CD4-positive, CD25-positive, alpha-beta regulatory T cell (primary cell): Measurements from ENCODE around the gene BHLHE40. TPM values are rescaled to one million over a fixed set of nuclear protein-coding genes. Genes with fewer than 3 reads are reported as not detected.

ENCODE experiments used
- ATAC-seq, 2 donors: fragments of 150-1000 bp; cut with Tn5 transposase; one replicate each; pipeline ENCODE4 v1.10.0; 2021; ENCODE audit warnings: low read depth in 2 of 2, moderate number of reproducible peaks in 2 of 2, moderate library complexity in 1 of 2
- DNase-seq, 3 donors: peaks; one replicate each; pipeline versions ENCODE4 v3.0.0 to v3.0.0-alpha.2; 2012 to 2022; ENCODE audit warnings: mixed read lengths in 1 of 3
- H3K27ac ChIP-seq: one replicate; pipeline ENCODE4 v1.7.0; 2013; ENCODE audit warnings: mild to moderate bottlenecking, low read length; ENCODE audit not compliant: insufficient read depth, poor library complexity, severe bottlenecking
- H3K27me3 ChIP-seq: one replicate; pipeline ENCODE4 v1.7.0; 2013; ENCODE audit warnings: low read length; ENCODE audit not compliant: control insufficient read depth, insufficient read depth
- H3K36me3 ChIP-seq: one replicate; pipeline ENCODE4 v1.7.0; 2013; ENCODE audit warnings: mild to moderate bottlenecking, low read length, moderate library complexity; ENCODE audit not compliant: control insufficient read depth, insufficient read depth
- H3K4me1 ChIP-seq: 2 replicates; pipeline ENCODE4 v1.7.0; 2013; ENCODE audit warnings: mild to moderate bottlenecking, low read length; ENCODE audit not compliant: insufficient read depth, control insufficient read depth, poor library complexity, severe bottlenecking
- H3K4me3 ChIP-seq: one replicate; pipeline ENCODE4 v1.7.0; 2013; ENCODE audit warnings: low read depth, mild to moderate bottlenecking, low read length, moderate library complexity
- H3K9me3 ChIP-seq, 2 experiments: 1 replicate in 1 of 2; 2 replicates in 1 of 2; pipeline ENCODE4 v1.7.0; 2013; ENCODE audit warnings: low read length in 2 of 2, mild to moderate bottlenecking in 1 of 2, moderate library complexity in 1 of 2; ENCODE audit not compliant: control insufficient read depth in 2 of 2
- H3K27ac Mint-ChIP-seq, 3 donors: one replicate each; pipeline ENCODE4 v1.8.0; 2020 to 2022; ENCODE audit warnings: mild to moderate bottlenecking in 3 of 3, mixed read lengths in 3 of 3, moderate library complexity in 2 of 3
- H3K27me3 Mint-ChIP-seq: one replicate; pipeline ENCODE4 v1.8.0; 2022; ENCODE audit warnings: mild to moderate bottlenecking, mixed read lengths
- H3K36me3 Mint-ChIP-seq: one replicate; pipeline ENCODE4 v1.8.0; 2020; ENCODE audit warnings: mixed read lengths
- H3K4me1 Mint-ChIP-seq, 4 donors: one replicate each; pipeline ENCODE4 v1.8.0; 2020 to 2022; ENCODE audit warnings: mixed read lengths in 4 of 4, mild to moderate bottlenecking in 1 of 4
- H3K4me3 Mint-ChIP-seq, 4 donors: one replicate each; pipeline ENCODE4 v1.8.0; 2020 to 2022; ENCODE audit warnings: mild to moderate bottlenecking in 4 of 4, mixed read lengths in 4 of 4, moderate library complexity in 3 of 4
- H3K9me3 Mint-ChIP-seq, 7 donors: one replicate each; pipeline ENCODE4 v1.8.0; 2020 to 2022; ENCODE audit warnings: mixed read lengths in 7 of 7, mild to moderate bottlenecking in 3 of 7, moderate library complexity in 2 of 7
- polyA plus RNA-seq, 4 donors: library from polyadenylated mRNA; unstranded; fragments of 300-500 nt; fragmentation: Illumina TruSeq; gene quantifications; one replicate each; pipeline ENCODE4 v1.2.3, GENCODE V29; 2021
- total RNA-seq: library from RNA; stranded (reverse); gene quantifications from one replicate; pipeline ENCODE4 v1.2.3, GENCODE V29; 2022

The BHLHE40 gene
- total and polyA plus RNA-seq, 5 donors from 2014 or later: 0.65 to 44.4 (median 0.75) TPM

DNA sequence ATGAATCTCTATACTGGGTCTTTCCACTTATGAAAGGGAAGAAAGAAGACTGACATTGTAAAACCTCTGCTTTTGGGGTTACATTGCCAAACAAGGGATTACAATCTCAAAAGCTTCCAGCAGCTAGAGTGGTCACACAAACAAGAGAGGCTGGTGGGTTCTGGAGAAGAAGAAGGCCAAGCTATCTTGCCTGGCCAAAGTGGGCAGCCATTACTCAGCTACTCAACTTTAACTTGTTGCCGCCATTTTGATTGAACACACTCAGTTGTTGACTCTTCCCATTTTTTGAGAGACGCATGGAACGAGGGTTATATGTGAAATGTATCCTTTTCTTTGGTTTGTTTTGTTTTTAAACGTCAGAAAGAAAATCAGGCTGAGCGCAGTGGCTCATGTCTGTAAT is 50.9 kb downstream of the BHLHE40 start:
- peaks cover 15% of the 10 kb centered on the region for H3K27me3 Mint-ChIP-seq
- no peak for ATAC-seq
- peak overlapping the region in 1 of 4 donors; percentile 23 for H3K4me3 Mint-ChIP-seq
- Histone ChIP-seq H3K4me3 (no peak overlapping the region), H3K27ac (no peak overlapping the region), H3K36me3 (no peaks in the 10 kb centered on the region), H3K9me3 (no peaks in the 10 kb centered on the region), H3K27me3 (no peaks in the 10 kb centered on the region), H3K4me1 (peaks cover 9% of the 10 kb centered on the region)
- no peaks in the 10 kb centered on the region for H3K36me3 Mint-ChIP-seq
- no peak for DNase-seq
- H3K27ac Mint-ChIP-seq: no peak overlapping the region
- peaks cover 0 to 13% (median 0%) of the 10 kb centered on the region in 4 donors for H3K4me1 Mint-ChIP-seq
- peaks cover 0 to 2% (median 0%) of the 10 kb centered on the region in 7 donors for H3K9me3 Mint-ChIP-seq

DNA sequence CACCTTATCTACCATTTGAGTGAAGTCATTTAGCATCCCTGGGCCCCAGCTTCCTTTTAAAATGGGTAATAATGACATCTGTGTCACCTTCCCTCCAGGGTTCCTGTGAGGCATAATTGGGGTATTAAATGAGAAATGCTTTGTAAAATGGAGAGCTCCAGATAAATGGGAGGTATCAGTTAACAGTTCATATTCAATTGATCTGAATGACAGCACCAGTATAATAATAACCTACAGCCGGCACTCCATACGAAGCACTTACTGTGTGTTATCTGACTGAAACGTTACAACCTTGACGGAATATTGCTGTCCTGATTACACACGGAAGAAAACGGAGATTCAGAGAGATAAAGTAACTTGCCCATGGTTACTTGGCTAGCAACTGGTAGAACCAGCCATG is 53.6 kb downstream of the BHLHE40 start:
- H3K27ac Mint-ChIP-seq: no peak overlapping the region
- ATAC-seq (no peak), DNase-seq (no peak)
- no peak overlapping the region for H3K27ac ChIP-seq
- H3K27me3 ChIP-seq: no peaks in the 10 kb centered on the region
- H3K36me3 Mint-ChIP-seq: no peaks in the 10 kb centered on the region
- H3K9me3 Mint-ChIP-seq: peaks cover 0 to 2% (median 0%) of the 10 kb centered on the region in 7 donors
- H3K4me1 Mint-ChIP-seq: peaks cover 0 to 2% (median 0%) of the 10 kb centered on the region in 4 donors
- H3K4me3 ChIP-seq: no peak overlapping the region
- H3K4me1 ChIP-seq: no peaks in the 10 kb centered on the region
- H3K9me3 ChIP-seq: no peaks in the 10 kb centered on the region
- no peaks in the 10 kb centered on the region for H3K36me3 ChIP-seq
- H3K27me3 Mint-ChIP-seq: peaks cover 5% of the 10 kb centered on the region
- no peak overlapping the region for H3K4me3 Mint-ChIP-seq

Other genes starting within 250 kb of the BHLHE40 start
- 43.0 TPM for gene ARL8B, start 142.9 kb downstream of the BHLHE40 start, total RNA-seq
- 10 to 100 TPM; 54.2 to 67.4 (median 57.5) TPM for gene ARL8B, start 142.9 kb downstream of the BHLHE40 start, polyA plus RNA-seq
- gene EDEM1, start 208.3 kb downstream of the BHLHE40 start, total RNA-seq: 99.3 TPM
- gene EDEM1, start 208.3 kb downstream of the BHLHE40 start, polyA plus RNA-seq: 10 to 100 TPM; 51.1 to 56.8 (median 54.5) TPM